GM12875 (cell line): Measurements from ENCODE around the gene CECR2.

Experiments
- H3K4me3 ChIP-seq: one replicate; pipeline ENCODE4 v1.5.1; 2011; ENCODE audit warnings: low read depth, low read length, control low read depth
- TF ChIP-seq, protein P1 (sequence below): IDR thresholded peaks from 2 replicates; pipeline ENCODE4 v1.5.1; 2011; ENCODE audit warnings: low read depth, mild to moderate bottlenecking, control low read depth, inconsistent platforms, low read length, moderate library complexity, borderline replicate concordance; ENCODE audit not compliant: insufficient read depth

CECR2 gene

DNA sequence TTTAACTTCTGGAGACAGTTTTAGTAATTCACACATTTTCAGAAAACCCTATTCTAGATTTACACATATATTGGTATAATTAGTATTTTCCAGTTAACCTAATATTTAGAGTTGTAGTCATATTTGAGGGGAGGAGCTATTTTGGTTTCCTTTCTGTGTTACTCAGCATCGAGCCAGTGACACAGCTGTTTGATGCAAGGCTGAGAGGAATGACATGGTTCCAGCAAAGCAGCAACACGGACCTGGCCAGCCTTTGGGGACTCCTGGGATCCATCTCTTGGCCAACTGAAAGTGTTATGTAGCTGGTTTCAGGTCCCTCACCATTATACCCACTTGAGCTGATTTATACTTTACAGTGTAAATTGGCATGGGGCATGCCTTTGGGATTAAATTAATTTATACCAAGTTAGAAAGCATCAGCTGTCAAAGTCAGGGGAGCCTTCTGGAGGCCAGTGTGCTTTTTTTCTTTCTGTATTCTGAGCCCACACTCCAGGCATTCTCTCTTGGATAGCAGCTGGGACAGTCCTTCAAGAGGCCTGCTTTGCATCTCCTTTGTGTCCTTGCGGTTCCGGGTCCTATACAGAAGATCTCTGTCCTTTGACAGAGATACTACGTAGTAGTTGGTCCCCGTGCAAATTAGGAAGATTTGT lies 102.8 kb downstream of the CECR2 start:
- TF ChIP-seq, protein P1, sequence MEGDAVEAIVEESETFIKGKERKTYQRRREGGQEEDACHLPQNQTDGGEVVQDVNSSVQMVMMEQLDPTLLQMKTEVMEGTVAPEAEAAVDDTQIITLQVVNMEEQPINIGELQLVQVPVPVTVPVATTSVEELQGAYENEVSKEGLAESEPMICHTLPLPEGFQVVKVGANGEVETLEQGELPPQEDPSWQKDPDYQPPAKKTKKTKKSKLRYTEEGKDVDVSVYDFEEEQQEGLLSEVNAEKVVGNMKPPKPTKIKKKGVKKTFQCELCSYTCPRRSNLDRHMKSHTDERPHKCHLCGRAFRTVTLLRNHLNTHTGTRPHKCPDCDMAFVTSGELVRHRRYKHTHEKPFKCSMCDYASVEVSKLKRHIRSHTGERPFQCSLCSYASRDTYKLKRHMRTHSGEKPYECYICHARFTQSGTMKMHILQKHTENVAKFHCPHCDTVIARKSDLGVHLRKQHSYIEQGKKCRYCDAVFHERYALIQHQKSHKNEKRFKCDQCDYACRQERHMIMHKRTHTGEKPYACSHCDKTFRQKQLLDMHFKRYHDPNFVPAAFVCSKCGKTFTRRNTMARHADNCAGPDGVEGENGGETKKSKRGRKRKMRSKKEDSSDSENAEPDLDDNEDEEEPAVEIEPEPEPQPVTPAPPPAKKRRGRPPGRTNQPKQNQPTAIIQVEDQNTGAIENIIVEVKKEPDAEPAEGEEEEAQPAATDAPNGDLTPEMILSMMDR = no peak
- H3K4me3 ChIP-seq = no peak overlapping the region

DNA sequence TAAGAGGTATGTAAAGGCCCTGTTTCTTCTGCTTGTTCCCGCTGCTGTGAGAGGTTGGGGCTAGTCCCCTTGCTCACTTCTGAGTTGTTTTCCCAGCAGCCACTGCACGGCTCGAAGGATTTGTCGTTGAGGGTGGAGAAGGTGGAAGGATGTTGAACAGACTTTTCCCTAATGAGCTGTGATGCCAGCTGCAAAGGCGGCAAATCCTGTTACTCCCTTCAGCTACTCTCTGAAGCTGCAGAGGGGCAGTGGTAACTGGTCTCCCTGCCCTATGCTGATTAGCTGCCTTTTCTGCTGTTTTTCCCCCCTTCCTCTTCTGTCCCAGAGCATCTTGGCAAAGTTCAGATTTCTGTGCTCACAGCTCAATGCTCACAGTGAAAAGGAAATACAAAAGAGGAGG lies 103.7 kb downstream of the CECR2 start:
- H3K4me3 ChIP-seq = no peak overlapping the region
- TF ChIP-seq, protein P1 = no peak

DNA sequence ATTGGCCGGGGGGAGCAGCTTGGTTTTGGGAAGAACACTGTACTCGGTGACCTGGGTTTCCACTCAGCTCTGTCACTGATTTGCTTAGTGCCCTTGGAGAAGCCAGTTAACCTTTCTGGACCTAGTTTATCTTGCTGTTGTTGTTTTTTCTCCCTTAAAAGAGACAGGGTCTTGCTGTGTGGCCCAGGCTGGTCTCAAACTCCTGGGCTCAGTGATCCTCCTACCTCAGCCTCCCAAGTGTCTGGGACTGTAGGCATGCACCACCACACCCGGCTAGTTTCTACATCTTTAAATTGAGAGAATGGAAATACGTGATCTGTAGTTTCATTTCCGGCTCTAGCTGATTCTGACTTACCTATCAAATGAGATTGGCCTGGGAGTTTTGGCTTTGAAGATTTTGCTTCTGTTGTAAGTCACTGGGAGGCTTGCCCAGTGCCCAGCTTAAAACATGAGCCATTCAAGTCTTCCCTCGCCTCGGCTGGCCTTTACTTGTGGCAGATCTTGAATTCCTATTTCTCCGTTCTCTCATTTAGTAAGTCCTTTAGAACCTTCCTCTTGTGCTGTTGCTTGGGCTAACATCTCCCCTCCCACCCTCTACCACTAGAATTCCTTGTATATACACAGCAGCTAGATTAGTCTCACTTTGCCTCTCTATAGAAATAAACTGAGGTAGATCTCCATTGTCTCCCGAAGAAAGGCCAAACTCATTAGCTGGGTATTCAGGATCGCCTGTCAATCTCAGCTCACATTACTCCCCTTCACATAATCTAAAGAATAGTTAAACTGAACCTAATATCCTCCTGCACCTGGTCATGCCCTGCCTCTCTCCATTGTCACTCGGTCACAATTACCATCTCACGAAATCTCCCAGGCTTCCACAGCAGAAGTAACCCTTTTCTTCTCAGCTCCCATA lies 106.3 kb downstream of the CECR2 start:
- TF ChIP-seq, protein P1 = no peak
- no peak overlapping the region for H3K4me3 ChIP-seq

DNA sequence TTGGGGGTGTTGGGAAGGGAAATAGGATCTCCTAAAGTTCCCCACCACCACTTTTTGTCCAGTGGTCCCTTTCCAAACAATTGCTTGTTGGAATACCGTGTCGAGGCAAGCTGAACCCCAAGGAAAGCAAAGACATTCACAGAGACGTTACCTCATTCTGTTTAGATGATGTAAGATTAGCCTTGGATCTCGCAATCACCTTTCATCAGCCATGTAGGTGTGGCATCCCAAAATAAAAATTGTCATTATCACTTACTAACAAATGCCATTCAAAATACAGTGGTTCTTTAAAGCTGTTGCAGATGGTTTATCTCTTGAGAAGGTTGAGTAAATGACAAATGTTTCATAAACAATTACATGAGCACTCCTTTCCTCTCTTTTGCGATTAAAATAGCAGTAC lies 107.6 kb downstream of the CECR2 start:
- H3K4me3 ChIP-seq = no peak overlapping the region
- TF ChIP-seq, protein P1 = no peak

DNA sequence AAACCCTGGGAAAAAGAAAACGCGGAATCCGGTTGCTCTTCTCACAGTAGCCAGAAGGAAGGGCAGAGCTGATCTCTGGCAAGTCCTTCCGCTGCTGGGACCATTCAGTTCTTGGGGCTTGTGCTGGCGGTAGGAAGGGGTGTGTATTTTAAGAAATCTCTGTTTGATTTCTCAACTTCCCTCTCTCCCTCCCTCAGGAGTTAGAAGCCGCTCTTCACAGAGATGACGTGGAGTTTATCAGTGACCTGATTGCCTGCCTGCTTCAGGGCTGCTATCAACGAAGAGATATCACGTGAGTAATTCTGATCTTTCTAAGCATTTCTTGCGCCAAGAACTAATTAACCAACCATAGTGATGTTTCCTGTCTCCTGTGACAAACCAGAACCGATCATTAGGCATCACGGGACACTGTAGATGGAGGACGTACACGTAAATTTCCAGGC lies 108.2 kb downstream of the CECR2 start:
- TF ChIP-seq, protein P1 = no peak
- H3K4me3 ChIP-seq = no peak overlapping the region

DNA sequence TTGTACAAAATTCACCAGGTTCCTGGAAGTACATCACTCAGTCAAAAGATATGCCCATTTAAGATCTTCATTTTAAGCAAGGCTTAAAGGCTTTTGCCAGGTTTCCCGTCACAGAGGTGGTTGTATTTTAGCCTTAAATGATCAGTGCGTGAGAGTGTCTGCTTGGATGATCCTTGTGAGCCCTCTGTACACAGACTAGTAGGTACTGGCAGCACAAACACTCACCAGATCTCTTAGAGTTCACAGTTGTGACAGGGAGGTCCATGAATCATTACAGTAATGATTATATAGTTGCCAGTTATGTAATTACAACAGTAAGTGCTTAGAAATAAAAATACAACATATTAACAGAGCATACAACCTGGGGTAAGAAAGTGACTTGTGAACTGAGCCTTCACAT lies 109.9 kb downstream of the CECR2 start:
- H3K4me3 ChIP-seq = no peak overlapping the region
- TF ChIP-seq, protein P1 = no peak
